Cortex of kidney (tissue), 1 donor: Measurements from ENCODE around the gene CEACAM7.
"Not testable (repeated sequence)": the region's sequence is repeated elsewhere in the genome, so short reads cannot be mapped to it uniquely, and the experiment has no call there.

Experiments
- DNase-seq: peaks from one replicate; lab custom pipeline; 2025; lab: John Stamatoyannopoulos, UW

Gene CEACAM7

GRCh38 chr19:41688098-41688497 lies at the start of gene CEACAM7:
Gene CEACAM7, minus strand, starts transcription at chr19:41688270. Its CDS starts 105 bp downstream, at chr19:41688165.
- no peak for DNase-seq

- DNase-seq, result no peak
Measured at GRCh38 chr19:41735071-41735600, 47.1 kb upstream of the CEACAM7 start.

- DNase-seq, result no peak
Measured at GRCh38 chr19:41734585-41734984, 46.5 kb upstream of the CEACAM7 start.

- no peak for DNase-seq
Measured at GRCh38 chr19:41734156-41734555, 46.1 kb upstream of the CEACAM7 start.

DNA sequence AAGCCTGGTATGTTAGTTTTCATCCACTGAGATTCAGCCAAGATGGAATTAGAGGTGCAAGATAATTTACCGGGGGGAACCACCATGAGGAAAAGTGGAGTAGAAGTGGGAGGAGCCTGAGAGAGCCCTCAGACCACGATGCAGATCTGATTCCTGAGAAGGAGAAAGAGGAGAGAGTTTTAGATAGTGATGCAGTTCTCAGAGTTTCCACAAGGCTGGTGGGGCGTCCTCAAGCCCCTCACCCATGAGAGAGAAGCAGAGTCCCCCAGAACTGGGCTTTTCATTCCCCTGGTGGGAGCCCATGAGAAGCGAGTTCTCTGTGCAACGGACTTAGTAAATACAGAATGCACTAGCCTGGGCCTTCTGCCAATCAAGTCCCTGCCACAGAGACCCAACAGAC lies 38.4 kb upstream of the CEACAM7 start:
- DNase-seq, result no peak

GRCh38 chr19:41720103-41720502 lies 32.0 kb upstream of the CEACAM7 start:
- no peak for DNase-seq

DNA sequence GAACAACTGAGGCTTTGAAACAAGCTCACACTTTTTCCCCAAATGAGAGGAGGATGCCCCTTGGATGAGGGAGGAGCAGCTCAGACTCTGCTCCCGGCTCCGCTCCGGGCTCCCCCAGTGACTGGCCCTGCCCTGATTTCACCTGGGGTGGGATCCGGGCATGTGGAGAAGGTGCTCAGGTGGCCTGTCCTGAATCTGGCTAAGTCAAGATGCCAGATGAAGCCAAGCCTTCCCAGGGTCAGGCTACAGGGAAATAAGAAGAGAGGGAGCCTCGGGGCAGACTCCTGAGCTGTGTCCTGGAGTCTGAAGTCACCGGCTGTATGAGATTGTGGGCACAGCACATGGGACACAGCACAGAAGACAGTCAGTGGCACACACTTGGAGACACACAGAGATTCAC lies 30.7 kb upstream of the CEACAM7 start:
- DNase-seq, result no peak

DNA sequence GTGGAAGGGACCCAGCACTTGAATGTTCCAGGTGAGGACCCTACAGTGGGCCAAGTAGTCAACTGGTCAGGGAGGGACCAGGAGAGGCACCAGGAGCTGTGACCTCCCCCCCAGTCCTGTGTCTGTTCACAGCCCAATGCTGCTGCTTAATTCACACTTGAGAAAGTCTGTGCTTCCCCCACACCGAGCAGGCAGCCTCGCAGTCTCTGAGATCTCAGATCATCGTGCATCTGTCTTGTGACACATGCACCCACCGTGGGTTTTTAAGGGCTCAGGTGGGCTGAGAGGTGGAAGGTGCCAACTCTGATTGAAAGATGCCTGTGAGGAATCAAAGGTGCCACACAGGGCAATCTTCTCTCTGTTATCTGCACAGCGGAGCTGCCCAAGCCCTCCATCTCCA lies 26.5 kb upstream of the CEACAM7 start:
- DNase-seq, result no peak

GRCh38 chr19:41711376-41712261 lies 23.5 kb upstream of the CEACAM7 start:
- DNase-seq, result no peak

GRCh38 chr19:41709951-41710645 lies 22.0 kb upstream of the CEACAM7 start:
- DNase-seq, result no peak

DNA sequence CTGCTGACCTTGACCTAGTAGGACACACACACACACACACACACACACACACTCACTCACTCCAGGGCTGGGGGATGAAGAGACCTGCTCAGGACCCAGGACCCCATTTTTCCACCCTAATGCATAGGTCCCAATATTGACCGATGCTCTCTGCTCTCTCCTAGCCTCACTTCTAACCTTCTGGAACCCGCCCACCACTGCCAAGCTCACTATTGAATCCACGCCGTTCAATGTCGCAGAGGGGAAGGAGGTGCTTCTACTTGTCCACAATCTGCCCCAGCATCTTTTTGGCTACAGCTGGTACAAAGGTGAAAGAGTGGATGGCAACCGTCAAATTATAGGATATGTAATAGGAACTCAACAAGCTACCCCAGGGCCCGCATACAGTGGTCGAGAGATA lies 21.4 kb upstream of the CEACAM7 start:
- DNase-seq, result not testable (repeated sequence)

- DNase-seq, result no peak
Measured at GRCh38 chr19:41708481-41708880, 20.4 kb upstream of the CEACAM7 start, which contains the start of gene CEACAM5. Gene CEACAM5, plus strand, starts transcription at chr19:41708626. Its CDS starts 106 bp downstream, at chr19:41708732.

DNA sequence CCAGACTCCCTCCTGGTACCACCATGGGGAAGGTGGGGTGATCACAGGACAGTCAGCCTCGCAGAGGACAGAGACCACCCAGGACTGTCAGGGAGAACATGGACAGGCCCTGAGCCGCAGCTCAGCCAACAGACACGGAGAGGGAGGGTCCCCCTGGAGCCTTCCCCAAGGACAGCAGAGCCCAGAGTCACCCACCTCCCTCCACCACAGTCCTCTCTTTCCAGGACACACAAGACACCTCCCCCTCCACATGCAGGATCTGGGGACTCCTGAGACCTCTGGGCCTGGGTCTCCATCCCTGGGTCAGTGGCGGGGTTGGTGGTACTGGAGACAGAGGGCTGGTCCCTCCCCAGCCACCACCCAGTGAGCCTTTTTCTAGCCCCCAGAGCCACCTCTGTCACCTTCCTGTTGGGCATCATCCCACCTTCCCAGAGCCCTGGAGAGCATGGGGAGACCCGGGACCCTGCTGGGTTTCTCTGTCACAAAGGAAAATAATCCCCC lies 19.9 kb upstream of the CEACAM7 start:
- DNase-seq, result no peak

- DNase-seq, result no peak
Measured at GRCh38 chr19:41707502-41707812, 19.4 kb upstream of the CEACAM7 start.

DNA sequence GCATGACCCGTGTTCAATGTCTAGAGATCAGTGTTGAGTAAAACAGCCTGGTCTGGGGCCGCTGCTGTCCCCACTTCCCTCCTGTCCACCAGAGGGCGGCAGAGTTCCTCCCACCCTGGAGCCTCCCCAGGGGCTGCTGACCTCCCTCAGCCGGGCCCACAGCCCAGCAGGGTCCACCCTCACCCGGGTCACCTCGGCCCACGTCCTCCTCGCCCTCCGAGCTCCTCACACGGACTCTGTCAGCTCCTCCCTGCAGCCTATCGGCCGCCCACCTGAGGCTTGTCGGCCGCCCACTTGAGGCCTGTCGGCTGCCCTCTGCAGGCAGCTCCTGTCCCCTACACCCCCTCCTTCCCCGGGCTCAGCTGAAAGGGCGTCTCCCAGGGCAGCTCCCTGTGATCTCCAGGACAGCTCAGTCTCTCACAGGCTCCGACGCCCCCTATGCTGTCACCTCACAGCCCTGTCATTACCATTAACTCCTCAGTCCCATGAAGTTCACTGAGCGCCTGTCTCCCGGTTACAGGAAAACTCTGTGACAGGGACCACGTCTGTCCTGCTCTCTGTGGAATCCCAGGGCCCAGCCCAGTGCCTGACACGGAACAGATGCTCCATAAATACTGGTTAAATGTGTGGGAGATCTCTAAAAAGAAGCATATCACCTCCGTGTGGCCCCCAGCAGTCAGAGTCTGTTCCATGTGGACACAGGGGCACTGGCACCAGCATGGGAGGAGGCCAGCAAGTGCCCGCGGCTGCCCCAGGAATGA lies 18.9 kb upstream of the CEACAM7 start:
- DNase-seq, result no peak

DNA sequence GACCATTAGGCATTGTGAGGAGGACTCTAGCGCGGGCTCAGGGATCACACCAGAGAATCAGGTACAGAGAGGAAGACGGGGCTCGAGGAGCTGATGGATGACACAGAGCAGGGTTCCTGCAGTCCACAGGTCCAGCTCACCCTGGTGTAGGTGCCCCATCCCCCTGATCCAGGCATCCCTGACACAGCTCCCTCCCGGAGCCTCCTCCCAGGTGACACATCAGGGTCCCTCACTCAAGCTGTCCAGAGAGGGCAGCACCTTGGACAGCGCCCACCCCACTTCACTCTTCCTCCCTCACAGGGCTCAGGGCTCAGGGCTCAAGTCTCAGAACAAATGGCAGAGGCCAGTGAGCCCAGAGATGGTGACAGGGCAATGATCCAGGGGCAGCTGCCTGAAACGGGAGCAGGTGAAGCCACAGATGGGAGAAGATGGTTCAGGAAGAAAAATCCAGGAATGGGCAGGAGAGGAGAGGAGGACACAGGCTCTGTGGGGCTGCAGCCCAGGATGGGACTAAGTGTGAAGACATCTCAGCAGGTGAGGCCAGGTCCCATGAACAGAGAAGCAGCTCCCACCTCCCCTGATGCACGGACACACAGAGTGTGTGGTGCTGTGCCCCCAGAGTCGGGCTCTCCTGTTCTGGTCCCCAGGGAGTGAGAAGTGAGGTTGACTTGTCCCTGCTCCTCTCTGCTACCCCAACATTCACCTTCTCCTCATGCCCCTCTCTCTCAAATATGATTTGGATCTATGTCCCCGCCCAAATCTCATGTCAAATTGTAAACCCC lies 17.5 kb upstream of the CEACAM7 start:
- no peak for DNase-seq

- no peak for DNase-seq
Measured at GRCh38 chr19:41703602-41704293, 15.7 kb upstream of the CEACAM7 start.

DNA sequence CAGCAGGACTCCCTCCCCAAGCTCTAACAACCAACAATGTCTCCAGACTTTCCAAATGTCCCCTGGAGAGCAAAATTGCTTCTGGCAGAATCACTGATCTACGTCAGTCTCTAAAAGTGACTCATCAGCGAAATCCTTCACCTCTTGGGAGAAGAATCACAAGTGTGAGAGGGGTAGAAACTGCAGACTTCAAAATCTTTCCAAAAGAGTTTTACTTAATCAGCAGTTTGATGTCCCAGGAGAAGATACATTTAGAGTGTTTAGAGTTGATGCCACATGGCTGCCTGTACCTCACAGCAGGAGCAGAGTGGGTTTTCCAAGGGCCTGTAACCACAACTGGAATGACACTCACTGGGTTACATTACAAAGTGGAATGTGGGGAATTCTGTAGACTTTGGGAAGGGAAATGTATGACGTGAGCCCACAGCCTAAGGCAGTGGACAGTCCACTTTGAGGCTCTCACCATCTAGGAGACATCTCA lies 14.1 kb upstream of the CEACAM7 start:
- DNase-seq, result no peak

DNA sequence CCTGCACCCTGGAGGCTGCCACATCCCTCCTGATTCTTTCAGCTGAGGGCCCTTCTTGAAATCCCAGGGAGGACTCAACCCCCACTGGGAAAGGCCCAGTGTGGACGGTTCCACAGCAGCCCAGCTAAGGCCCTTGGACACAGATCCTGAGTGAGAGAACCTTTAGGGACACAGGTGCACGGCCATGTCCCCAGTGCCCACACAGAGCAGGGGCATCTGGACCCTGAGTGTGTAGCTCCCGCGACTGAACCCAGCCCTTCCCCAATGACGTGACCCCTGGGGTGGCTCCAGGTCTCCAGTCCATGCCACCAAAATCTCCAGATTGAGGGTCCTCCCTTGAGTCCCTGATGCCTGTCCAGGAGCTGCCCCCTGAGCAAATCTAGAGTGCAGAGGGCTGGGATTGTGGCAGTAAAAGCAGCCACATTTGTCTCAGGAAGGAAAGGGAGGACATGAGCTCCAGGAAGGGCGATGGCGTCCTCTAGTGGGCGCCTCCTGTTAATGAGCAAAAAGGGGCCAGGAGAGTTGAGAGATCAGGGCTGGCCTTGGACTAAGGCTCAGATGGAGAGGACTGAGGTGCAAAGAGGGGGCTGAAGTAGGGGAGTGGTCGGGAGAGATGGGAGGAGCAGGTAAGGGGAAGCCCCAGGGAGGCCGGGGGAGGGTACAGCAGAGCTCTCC lies 13.5 kb upstream of the CEACAM7 start:
- DNase-seq, result no peak
